ENCODE data around the gene CTBP2. TPM values are rescaled to one million over a fixed set of nuclear protein-coding genes. Genes with fewer than 3 reads are reported as not detected.

The CTBP2 gene
- total and polyA plus RNA-seq, 8 donors, result 71.2 to 90.0 (median 84.1) TPM

DNA sequence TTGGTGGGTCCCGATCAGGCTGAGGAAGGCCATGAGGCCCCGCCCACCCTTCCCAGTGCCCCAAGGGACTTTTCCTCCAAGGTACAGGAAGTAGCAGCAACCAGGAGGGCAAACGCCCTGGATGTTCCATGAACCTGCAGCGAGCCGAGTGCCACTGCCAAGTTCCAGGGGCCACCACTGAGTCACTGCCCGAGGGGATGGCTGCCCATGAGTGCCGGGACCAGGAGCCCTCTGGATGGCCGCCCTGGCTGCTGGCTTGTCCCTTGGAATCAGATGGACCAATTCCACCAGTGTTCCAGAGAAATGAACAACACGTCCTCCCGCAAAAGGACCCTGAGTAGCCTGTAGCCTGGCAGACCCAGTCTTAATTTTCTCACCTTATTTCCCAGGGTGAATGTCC is 144.2 kb downstream of the CTBP2 start:
- intact Hi-C loops (cut with DNase I), result no loop called here
- peak overlapping the region in 1 of 2 donors; percentile 52 for H3K27ac ChIP-seq
- no peaks in the 10 kb centered on the region for H3K27me3 ChIP-seq
- H3K9me3 ChIP-seq, result no peaks in the 10 kb centered on the region
- peak in 1 of 4 donors; percentile 69 for DNase-seq
- H3K36me3 ChIP-seq, result peaks cover 0 to 29% of the 10 kb centered on the region in 2 donors
- TF ChIP-seq, protein P1, sequence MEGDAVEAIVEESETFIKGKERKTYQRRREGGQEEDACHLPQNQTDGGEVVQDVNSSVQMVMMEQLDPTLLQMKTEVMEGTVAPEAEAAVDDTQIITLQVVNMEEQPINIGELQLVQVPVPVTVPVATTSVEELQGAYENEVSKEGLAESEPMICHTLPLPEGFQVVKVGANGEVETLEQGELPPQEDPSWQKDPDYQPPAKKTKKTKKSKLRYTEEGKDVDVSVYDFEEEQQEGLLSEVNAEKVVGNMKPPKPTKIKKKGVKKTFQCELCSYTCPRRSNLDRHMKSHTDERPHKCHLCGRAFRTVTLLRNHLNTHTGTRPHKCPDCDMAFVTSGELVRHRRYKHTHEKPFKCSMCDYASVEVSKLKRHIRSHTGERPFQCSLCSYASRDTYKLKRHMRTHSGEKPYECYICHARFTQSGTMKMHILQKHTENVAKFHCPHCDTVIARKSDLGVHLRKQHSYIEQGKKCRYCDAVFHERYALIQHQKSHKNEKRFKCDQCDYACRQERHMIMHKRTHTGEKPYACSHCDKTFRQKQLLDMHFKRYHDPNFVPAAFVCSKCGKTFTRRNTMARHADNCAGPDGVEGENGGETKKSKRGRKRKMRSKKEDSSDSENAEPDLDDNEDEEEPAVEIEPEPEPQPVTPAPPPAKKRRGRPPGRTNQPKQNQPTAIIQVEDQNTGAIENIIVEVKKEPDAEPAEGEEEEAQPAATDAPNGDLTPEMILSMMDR (IDR thresholded peaks at IDR 0.05), result no peak
- no peak overlapping the region for H3K4me3 ChIP-seq
- H3K4me1 ChIP-seq, result peaks cover 15 to 21% of the 10 kb centered on the region in 2 donors
- ATAC-seq, result no peak

DNA sequence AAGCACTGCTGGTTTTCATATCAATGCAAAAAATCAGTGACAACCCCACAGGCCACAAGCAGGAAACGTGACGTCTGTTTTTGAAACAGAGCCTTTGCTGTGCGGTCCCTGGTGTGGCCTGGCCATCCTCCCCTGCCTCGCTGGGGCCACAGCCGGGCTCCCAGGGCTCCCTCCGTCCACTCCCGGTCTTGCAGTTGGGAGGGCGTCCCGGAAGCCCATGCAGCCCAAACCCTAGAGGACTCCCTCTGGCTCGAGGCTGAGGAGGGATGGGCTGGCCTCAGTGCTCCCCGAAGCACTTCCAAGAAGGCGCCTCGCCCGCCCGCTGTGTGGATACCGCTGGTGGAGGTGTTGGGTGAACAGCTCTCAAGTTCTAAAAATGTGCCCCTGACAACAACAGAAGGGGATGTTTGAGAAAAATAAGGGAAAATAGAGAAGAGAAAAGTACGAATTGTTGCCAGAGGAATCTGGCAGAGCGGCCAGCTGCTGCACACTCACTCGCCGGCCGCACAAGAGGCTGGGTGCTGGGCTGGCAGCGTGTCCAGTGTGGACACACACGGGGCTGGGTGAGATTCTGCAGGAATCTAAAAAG is 144.9 kb downstream of the CTBP2 start:
- Histone ChIP-seq H3K27ac (peak overlapping the region; percentile 30 to 52), H3K36me3 (peaks cover 0 to 29% of the 10 kb centered on the region in 2 donors), H3K4me1 (peaks cover 15 to 21% of the 10 kb centered on the region in 2 donors), H3K4me3 (no peak overlapping the region), H3K9me3 (no peaks in the 10 kb centered on the region), H3K27me3 (no peaks in the 10 kb centered on the region)
- ATAC-seq (peak; percentile 45), DNase-seq (peak in 2 of 4 donors; percentile 30 to 78)
- intact Hi-C loops (cut with DNase I), result no loop called here
- TF ChIP-seq, protein P1 (IDR thresholded peaks at IDR 0.05), result no peak

DNA sequence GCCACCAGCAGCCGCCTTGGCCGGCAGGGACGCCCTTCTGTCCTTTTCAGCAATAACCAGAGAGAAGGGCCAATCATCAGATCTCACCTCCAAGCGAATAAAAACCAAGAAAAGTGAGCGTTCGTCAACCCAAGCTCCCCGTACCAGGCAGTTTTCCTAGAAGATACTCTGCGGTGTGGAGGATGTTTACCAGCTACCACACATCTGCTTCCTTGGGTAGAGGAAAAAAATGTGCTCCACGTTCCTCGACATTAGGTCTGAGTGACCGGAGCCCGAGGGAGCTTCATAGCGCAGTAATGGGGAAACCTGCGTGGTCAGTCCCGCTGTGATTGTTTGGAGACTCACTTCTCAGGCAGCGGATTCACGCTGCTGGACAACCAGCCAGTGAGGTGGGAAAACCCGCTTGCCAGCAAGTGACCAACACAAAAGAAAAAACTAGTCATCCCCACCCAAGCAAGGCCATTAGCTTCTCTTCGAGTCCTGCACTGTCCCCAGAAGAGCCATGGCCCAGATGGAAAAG is 145.5 kb downstream of the CTBP2 start:
- no peaks in the 10 kb centered on the region for H3K9me3 ChIP-seq
- TF ChIP-seq, protein P1 (IDR thresholded peaks at IDR 0.05), result no peak
- ATAC-seq (no peak), DNase-seq (no peak)
- peaks cover 15 to 21% of the 10 kb centered on the region in 2 donors for H3K4me1 ChIP-seq
- H3K27ac ChIP-seq, result peak overlapping the region in 1 of 2 donors; percentile 30
- H3K27me3 ChIP-seq, result no peaks in the 10 kb centered on the region
- peaks cover 0 to 29% of the 10 kb centered on the region in 2 donors for H3K36me3 ChIP-seq
- no peak overlapping the region for H3K4me3 ChIP-seq
- intact Hi-C loops (cut with DNase I), result no loop called here

DNA sequence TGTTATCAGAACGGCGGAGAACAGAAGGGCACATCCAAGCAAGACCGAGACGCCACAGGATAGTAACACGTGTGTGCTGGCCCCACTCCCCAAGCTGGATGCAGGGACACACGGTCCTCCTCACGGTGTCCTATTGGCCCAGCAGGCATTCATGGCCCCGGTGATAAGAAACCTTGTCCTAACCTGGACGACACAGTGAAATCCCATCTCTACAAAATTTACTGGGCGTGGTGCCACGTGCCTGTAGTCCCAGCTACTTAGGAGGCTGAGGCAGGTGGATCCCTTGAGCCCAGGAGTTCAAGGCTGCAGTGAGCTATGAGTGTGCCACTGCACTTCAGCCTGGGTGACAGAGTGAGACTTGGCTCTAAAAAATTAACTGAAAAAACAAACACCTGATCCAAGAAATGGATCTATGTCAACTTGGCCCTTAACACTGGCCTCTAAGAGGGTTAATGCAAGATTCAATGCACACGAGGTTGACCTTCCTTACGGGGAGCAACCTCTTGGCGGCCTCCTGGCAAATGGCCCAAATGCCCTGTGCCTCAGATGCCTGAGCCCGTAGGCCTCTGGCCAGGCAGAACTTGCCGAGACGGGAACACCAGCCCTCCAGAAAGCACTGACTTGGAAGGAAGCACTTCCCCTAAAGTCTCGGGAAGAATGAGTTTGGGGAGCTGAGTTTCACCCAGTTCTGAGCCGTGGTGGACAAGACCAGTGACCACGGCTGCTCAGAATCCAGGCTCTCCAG is 146.1 kb downstream of the CTBP2 start:
- intact Hi-C loops (cut with DNase I), result no loop called here
- peak in 1 of 4 donors; percentile 54 for DNase-seq
- Histone ChIP-seq H3K27ac (no peak overlapping the region), H3K9me3 (no peaks in the 10 kb centered on the region), H3K27me3 (no peaks in the 10 kb centered on the region), H3K4me3 (no peak overlapping the region), H3K4me1 (peaks cover 15 to 21% of the 10 kb centered on the region in 2 donors), H3K36me3 (peaks cover 0 to 29% of the 10 kb centered on the region in 2 donors)
- ATAC-seq, result peak; percentile 12
- TF ChIP-seq, protein P1 (IDR thresholded peaks at IDR 0.05), result no peak

DNA sequence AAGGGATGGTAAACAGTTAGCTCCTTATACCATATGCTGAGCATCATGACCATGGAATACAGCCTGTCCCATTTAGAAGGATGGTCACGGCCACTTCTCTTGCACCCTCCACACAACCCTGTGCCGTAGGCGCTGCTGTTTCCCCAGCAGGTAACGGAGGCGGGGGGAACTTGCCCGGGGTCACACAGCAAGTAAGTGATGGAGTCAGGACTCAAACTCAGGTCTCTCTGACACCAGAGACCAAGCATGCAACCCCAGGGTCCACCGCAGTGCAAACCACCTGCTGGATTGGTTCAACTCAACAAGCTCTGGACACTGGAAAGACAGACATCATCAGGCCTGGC is 146.9 kb downstream of the CTBP2 start:
- Histone ChIP-seq H3K4me1 (peaks cover 15 to 21% of the 10 kb centered on the region in 2 donors), H3K4me3 (no peak overlapping the region), H3K9me3 (no peaks in the 10 kb centered on the region), H3K27ac (no peak overlapping the region), H3K27me3 (no peaks in the 10 kb centered on the region), H3K36me3 (peaks cover 0 to 29% of the 10 kb centered on the region in 2 donors)
- TF ChIP-seq, protein P1 (IDR thresholded peaks at IDR 0.05), result no peak
- DNase-seq (peak in 1 of 4 donors; percentile 58), ATAC-seq (no peak)
- intact Hi-C loops (cut with DNase I), result no loop called here

All from left lung (tissue), 10 donors.